Measurements from ENCODE around the gene CAMK2D.

Gene CAMK2D

DNA sequence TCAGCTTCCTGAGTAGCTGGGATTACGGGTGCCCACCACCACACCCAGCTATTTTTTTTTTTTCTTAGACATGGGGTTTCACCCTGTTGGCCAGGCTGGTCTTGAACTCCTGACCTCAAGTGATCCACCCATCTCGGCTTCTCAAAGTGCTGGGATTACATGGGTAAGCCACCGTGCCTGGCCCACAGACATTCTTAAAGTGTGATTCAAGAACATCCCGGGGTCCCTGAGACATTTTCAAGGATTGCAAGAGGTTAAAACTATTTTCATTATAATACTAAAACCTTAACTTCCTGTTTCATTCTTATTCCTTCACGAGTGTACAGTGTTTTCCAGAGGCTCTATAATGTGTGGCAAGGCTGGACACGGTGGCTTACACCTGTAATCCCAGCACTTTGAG, 318.7 kb downstream of the CAMK2D start:
- no peak for DNase-seq
- TF ChIP-seq, protein P1, sequence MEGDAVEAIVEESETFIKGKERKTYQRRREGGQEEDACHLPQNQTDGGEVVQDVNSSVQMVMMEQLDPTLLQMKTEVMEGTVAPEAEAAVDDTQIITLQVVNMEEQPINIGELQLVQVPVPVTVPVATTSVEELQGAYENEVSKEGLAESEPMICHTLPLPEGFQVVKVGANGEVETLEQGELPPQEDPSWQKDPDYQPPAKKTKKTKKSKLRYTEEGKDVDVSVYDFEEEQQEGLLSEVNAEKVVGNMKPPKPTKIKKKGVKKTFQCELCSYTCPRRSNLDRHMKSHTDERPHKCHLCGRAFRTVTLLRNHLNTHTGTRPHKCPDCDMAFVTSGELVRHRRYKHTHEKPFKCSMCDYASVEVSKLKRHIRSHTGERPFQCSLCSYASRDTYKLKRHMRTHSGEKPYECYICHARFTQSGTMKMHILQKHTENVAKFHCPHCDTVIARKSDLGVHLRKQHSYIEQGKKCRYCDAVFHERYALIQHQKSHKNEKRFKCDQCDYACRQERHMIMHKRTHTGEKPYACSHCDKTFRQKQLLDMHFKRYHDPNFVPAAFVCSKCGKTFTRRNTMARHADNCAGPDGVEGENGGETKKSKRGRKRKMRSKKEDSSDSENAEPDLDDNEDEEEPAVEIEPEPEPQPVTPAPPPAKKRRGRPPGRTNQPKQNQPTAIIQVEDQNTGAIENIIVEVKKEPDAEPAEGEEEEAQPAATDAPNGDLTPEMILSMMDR (IDR thresholded peaks at IDR 0.05; ENCODE audit: low read depth, low read length): no peak
- no peak overlapping the region for H3K27ac ChIP-seq

DNA sequence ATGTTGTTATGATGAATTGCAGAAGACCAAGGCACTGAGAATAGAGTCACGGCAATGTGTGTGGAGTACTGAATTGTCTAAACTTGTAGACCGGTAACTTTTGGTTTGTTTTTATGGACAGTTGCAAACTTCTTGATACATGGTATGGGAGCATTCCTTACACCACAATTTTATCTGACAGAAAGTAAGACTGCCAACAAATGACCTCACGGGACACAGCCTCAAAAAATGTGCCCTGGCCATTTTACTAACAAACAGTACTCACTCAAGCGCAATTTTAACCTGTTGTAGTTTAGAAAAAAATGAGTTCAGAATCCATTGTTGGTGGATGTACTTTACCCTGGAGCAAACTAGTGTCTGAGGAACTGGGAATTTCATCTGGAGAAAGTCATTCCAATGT, 321.2 kb downstream of the CAMK2D start:
- no peak overlapping the region for H3K4me3 ChIP-seq (ENCODE audit: low read depth, low read length)
- no peak for DNase-seq
- H3K27me3 ChIP-seq (ENCODE audit: insufficient read depth, low read depth, severe bottlenecking): no peaks in the 10 kb centered on the region
- TF ChIP-seq, protein P1 (IDR thresholded peaks at IDR 0.05; ENCODE audit: low read depth, low read length): no peak
- H3K27ac ChIP-seq: no peak overlapping the region
- H3K36me3 ChIP-seq: no peaks in the 10 kb centered on the region
- peaks cover 2% of the 10 kb centered on the region for H3K9me3 ChIP-seq (ENCODE audit: severe bottlenecking)

More for the DNA sequence above, 318.7 kb downstream of the CAMK2D start:
- no peaks in the 10 kb centered on the region for H3K27me3 ChIP-seq (ENCODE audit: insufficient read depth, low read depth, severe bottlenecking)
- no peak overlapping the region for H3K4me3 ChIP-seq (ENCODE audit: low read depth, low read length)
- no peaks in the 10 kb centered on the region for H3K36me3 ChIP-seq
- H3K9me3 ChIP-seq (ENCODE audit: severe bottlenecking): peaks cover 2% of the 10 kb centered on the region

GRCh38 chr4:113438596-113438995, 322.9 kb downstream of the CAMK2D start:
- Histone ChIP-seq H3K4me3 (ENCODE audit: low read depth, low read length) (no peak overlapping the region), H3K27ac (no peak overlapping the region), H3K9me3 (ENCODE audit: severe bottlenecking) (peaks cover 2% of the 10 kb centered on the region), H3K27me3 (ENCODE audit: insufficient read depth, low read depth, severe bottlenecking) (no peaks in the 10 kb centered on the region), H3K36me3 (no peaks in the 10 kb centered on the region)
- TF ChIP-seq, protein P1 (IDR thresholded peaks at IDR 0.05; ENCODE audit: low read depth, low read length): no peak
- DNase-seq: no peak

GRCh38 chr4:113437129-113437528, 324.4 kb downstream of the CAMK2D start:
- TF ChIP-seq, protein P1 (IDR thresholded peaks at IDR 0.05; ENCODE audit: low read depth, low read length): no peak
- H3K9me3 ChIP-seq (ENCODE audit: severe bottlenecking): peaks cover 2% of the 10 kb centered on the region
- H3K27ac ChIP-seq: no peak overlapping the region
- H3K27me3 ChIP-seq (ENCODE audit: insufficient read depth, low read depth, severe bottlenecking): no peaks in the 10 kb centered on the region
- H3K4me3 ChIP-seq (ENCODE audit: low read depth, low read length): no peak overlapping the region
- H3K36me3 ChIP-seq: no peaks in the 10 kb centered on the region
- no peak for DNase-seq

DNA sequence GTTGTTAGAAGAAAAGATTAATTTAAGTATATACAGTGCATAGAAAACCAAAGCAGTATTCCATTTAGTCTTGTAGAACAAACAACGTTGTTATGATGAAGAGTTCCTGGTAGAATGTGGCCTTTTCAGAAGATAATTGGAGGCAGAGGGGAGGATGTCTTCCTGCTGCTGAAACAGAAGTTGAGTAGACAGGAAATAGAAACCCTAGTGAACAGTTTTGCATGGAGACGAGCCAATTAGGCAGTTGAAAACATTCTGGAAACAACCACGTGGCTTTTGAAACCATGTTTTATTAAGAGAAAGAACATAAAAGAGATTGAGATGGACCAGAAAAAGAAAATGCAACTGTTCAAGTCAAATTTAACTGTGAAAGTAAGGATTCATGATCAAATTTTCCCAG, 325.2 kb downstream of the CAMK2D start:
- Histone ChIP-seq H3K9me3 (ENCODE audit: severe bottlenecking) (peaks cover 2% of the 10 kb centered on the region), H3K36me3 (no peaks in the 10 kb centered on the region), H3K4me3 (ENCODE audit: low read depth, low read length) (no peak overlapping the region), H3K27me3 (ENCODE audit: insufficient read depth, low read depth, severe bottlenecking) (no peaks in the 10 kb centered on the region), H3K27ac (no peak overlapping the region)
- TF ChIP-seq, protein P1 (IDR thresholded peaks at IDR 0.05; ENCODE audit: low read depth, low read length): no peak
- DNase-seq: no peak

DNA sequence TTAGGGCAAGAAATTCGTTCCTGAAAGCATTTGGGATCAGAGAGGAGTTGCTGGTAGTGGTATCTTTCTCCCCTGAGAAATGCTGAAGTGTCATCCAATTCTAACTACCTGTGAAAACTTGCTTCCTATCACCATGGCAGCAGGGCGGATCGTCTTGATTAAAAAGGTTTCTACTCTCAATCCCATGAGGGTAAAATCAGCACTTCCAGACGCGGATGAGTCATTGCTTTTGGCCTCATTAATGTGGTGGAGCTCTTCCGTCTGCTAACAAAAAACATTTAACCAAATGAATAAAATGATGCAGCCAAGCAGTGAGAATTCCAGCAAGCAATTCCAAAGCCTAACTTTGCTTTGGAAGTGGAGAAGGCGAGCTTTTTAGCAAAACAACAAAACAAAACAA, 325.6 kb downstream of the CAMK2D start:
- Histone ChIP-seq H3K4me3 (ENCODE audit: low read depth, low read length) (no peak overlapping the region), H3K9me3 (ENCODE audit: severe bottlenecking) (peaks cover 2% of the 10 kb centered on the region), H3K27me3 (ENCODE audit: insufficient read depth, low read depth, severe bottlenecking) (no peaks in the 10 kb centered on the region), H3K36me3 (no peaks in the 10 kb centered on the region), H3K27ac (no peak overlapping the region)
- TF ChIP-seq, protein P1 (IDR thresholded peaks at IDR 0.05; ENCODE audit: low read depth, low read length): no peak
- no peak for DNase-seq

All from WERI-Rb-1 (cell line).